Lung (tissue), 12 donors: ENCODE measurements around the gene OSBPL9. TPM values are rescaled to one million over a fixed set of nuclear protein-coding genes. Genes with fewer than 3 reads are reported as not detected.

Source experiments
- ATAC-seq: fragments of 200-7000 bp; cut with Tn5 transposase; one replicate; pipeline ENCODE4 v1.9.1; 2020; ENCODE audit warnings: moderate number of reproducible peaks; ENCODE audit not compliant: insufficient read depth, low FRiP score
- DNase-seq, 3 donors: peaks; one replicate each; pipeline ENCODE4 v3.0.0-alpha.2; 2013 to 2017
- H3K27ac ChIP-seq, 2 donors: one replicate each; pipeline ENCODE4 v1.5.1; 2013; ENCODE audit warnings: mild to moderate bottlenecking in 2 of 2, moderate library complexity in 2 of 2, control low read depth in 1 of 2, inconsistent platforms in 1 of 2, low read depth in 1 of 2, low read length in 1 of 2
- H3K27me3 ChIP-seq, 3 donors: one replicate each; pipeline ENCODE4 v1.5.1; 2013; ENCODE audit warnings: low read length in 2 of 3; ENCODE audit not compliant: control insufficient read depth in 3 of 3, insufficient read depth in 3 of 3
- H3K36me3 ChIP-seq, 4 donors: one replicate each; pipeline ENCODE4 v1.5.1; 2013; ENCODE audit warnings: low read length in 4 of 4, mild to moderate bottlenecking in 1 of 4, moderate library complexity in 1 of 4; ENCODE audit not compliant: control insufficient read depth in 4 of 4, insufficient read depth in 4 of 4
- H3K4me1 ChIP-seq, 5 donors: one replicate each; pipeline ENCODE4 v1.5.1; 2013; ENCODE audit warnings: low read length in 5 of 5, mild to moderate bottlenecking in 2 of 5, moderate library complexity in 1 of 5; ENCODE audit not compliant: control insufficient read depth in 5 of 5, insufficient read depth in 5 of 5
- H3K4me3 ChIP-seq: one replicate; pipeline ENCODE4 v1.5.1; 2013; ENCODE audit warnings: mild to moderate bottlenecking, control low read depth, moderate library complexity
- H3K9ac ChIP-seq, 2 donors: one replicate each; pipeline ENCODE4 v1.5.1; 2013; ENCODE audit warnings: low read length in 2 of 2, control low read depth in 1 of 2; ENCODE audit not compliant: insufficient read depth in 1 of 2
- H3K9me3 ChIP-seq, 4 donors: one replicate each; pipeline ENCODE4 v1.5.1; 2013; ENCODE audit warnings: low read length in 3 of 4, mild to moderate bottlenecking in 1 of 4, moderate library complexity in 1 of 4; ENCODE audit not compliant: control insufficient read depth in 4 of 4, insufficient read depth in 3 of 4
- WGBS, 2 donors: extraction: QIAGEN DNeasy Blood & Tissue Kit; methylation state at CpG; one replicate each; pipeline ENCODE4 v1.1.7; 2013; 5-methylcytosine and 5-hydroxymethylcytosine counted together
- polyA plus RNA-seq, 2 donors: library from polyadenylated mRNA; stranded (reverse); fragments of 200-250 nt; gene quantifications; one replicate each; pipeline ENCODE4 v1.2.1, GENCODE V29; 2013
- total RNA-seq, 2 donors: library from RNA; depleted of rRNA in 1 of 2; stranded (reverse); fragments of >200 nt in 1 of 2; gene quantifications; one replicate each; pipeline ENCODE4 v1.2.1, GENCODE V29; 2014 to 2021
- TF ChIP-seq, protein P1 (sequence below): IDR thresholded peaks from 2 replicates; pipeline ENCODE4 v1.5.1; 2012; ENCODE audit warnings: mild to moderate bottlenecking; ENCODE audit errors: control extremely low read depth, extremely low read depth
- donor health status: control.
- donor health status: control.
- donor health status: Bipolar disorder and iron deficiency.
- donor health status: healthy.
- donor health status: DM: yes; HTN: yes; CAD: no.

The OSBPL9 gene
- total and polyA plus RNA-seq, 4 donors = 36.8 to 135 (median 72.4) TPM

DNA sequence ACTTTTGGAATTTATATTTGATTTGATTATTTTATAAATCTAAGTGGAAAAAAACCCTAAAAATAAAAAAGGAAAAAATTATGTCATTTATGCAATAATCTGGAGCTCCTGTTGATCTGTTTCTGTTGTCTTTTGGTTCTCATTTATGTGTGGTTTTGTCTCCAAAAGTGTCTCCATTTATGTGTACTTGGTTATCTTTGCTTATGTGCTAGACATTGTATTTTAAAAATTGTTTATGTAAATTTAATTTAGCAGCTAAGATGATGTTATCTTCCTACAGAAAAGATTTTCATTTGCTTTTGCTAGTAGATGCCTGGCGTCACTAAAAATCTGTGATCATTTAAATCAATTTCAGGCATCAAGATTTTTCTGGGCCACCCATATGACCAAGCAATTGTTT is 95.7 kb downstream of the OSBPL9 start:
- ATAC-seq (no peak), DNase-seq (no peak)
- H3K27ac ChIP-seq = no peak overlapping the region
- no peaks in the 10 kb centered on the region for H3K9me3 ChIP-seq
- peaks cover 0 to 3% (median 0%) of the 10 kb centered on the region in 5 donors for H3K4me1 ChIP-seq
- 97 to 100% methylated on average over 1 of the region's 1 CpG for WGBS, 2 donors
- H3K4me3 ChIP-seq = no peak overlapping the region
- H3K27me3 ChIP-seq = no peaks in the 10 kb centered on the region
- TF ChIP-seq, protein P1, sequence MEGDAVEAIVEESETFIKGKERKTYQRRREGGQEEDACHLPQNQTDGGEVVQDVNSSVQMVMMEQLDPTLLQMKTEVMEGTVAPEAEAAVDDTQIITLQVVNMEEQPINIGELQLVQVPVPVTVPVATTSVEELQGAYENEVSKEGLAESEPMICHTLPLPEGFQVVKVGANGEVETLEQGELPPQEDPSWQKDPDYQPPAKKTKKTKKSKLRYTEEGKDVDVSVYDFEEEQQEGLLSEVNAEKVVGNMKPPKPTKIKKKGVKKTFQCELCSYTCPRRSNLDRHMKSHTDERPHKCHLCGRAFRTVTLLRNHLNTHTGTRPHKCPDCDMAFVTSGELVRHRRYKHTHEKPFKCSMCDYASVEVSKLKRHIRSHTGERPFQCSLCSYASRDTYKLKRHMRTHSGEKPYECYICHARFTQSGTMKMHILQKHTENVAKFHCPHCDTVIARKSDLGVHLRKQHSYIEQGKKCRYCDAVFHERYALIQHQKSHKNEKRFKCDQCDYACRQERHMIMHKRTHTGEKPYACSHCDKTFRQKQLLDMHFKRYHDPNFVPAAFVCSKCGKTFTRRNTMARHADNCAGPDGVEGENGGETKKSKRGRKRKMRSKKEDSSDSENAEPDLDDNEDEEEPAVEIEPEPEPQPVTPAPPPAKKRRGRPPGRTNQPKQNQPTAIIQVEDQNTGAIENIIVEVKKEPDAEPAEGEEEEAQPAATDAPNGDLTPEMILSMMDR = no peak
- H3K9ac ChIP-seq = no peak overlapping the region
- no peaks in the 10 kb centered on the region for H3K36me3 ChIP-seq

DNA sequence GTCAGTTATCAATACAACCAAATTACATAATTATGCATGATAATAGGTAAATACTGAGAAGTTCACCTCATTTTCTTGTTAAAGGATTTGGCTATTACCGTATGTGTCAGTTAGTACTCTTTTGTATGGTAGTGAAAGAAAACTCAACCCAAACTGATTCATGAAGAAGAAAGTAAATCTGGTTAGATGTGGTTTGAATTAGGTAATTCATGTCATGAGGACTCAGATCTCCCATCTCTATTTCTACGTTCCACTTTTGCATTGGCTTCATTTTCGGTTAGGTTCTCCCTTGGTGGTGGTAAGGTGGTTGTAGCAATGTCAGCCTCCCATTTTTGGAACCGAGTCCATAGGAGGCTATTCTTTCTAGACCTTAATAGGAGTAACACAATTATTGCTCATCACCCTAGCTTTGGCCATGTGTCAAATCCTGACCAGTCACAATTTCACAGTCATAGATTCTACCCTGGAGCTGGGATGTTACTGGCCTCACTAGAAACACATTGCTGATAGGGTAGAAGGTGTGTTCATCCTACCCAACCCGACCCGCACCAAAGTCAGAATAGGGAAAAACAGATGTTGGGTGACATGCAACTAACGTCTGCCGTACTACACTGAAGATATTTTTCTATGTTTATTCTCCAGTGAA is 97.6 kb downstream of the OSBPL9 start:
- Histone ChIP-seq H3K36me3 (no peaks in the 10 kb centered on the region), H3K9me3 (no peaks in the 10 kb centered on the region), H3K9ac (no peak overlapping the region), H3K4me3 (no peak overlapping the region), H3K4me1 (peaks cover 0 to 3% (median 0%) of the 10 kb centered on the region in 5 donors), H3K27me3 (no peaks in the 10 kb centered on the region), H3K27ac (no peak overlapping the region)
- 92 to 93% methylated on average over 8 of the region's 8 CpGs for WGBS, 2 donors
- TF ChIP-seq, protein P1 = no peak
- no peak for DNase-seq
- ATAC-seq = no peak

DNA sequence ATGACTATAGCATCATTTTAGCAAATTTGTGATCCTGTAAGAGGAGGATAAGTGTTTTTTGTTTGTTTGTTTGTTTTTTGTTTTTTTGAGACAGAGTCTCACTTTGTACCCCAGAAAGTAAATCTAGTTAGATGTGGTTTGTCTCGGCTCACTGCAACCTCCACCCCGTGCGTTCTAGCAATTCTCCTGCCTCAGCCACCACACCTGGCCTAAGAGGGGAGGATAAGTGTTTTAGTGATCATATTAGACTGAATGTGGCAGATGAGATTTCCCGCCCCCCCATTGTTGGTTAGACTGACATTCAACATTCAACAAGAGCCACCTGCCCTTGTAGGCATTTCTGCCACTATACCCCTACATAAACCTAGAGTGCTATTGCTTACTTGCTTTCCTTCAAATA is 98.5 kb downstream of the OSBPL9 start:
- TF ChIP-seq, protein P1 = no peak
- Histone ChIP-seq H3K4me1 (peaks cover 0 to 3% (median 0%) of the 10 kb centered on the region in 5 donors), H3K36me3 (no peaks in the 10 kb centered on the region), H3K27ac (no peak overlapping the region), H3K9ac (no peak overlapping the region), H3K9me3 (no peaks in the 10 kb centered on the region), H3K4me3 (no peak overlapping the region), H3K27me3 (no peaks in the 10 kb centered on the region)
- WGBS, 2 donors = 96 to 97% methylated on average over 4 of the region's 4 CpGs
- ATAC-seq (no peak), DNase-seq (no peak)

- H3K36me3 ChIP-seq = no peaks in the 10 kb centered on the region
- H3K9ac ChIP-seq = no peak overlapping the region
- no peak for DNase-seq
- no peak overlapping the region for H3K27ac ChIP-seq
- TF ChIP-seq, protein P1 = no peak
- WGBS, 2 donors = 96 to 100% methylated on average over 3 of the region's 3 CpGs
- peaks cover 0 to 3% (median 0%) of the 10 kb centered on the region in 5 donors for H3K4me1 ChIP-seq
- ATAC-seq = no peak
- H3K27me3 ChIP-seq = no peaks in the 10 kb centered on the region
- no peaks in the 10 kb centered on the region for H3K9me3 ChIP-seq
- no peak overlapping the region for H3K4me3 ChIP-seq
Observed at GRCh38 chr1:51716746-51717145, 99.9 kb downstream of the OSBPL9 start.
